ENCODE data around the gene RNASE8. TPM values are rescaled to one million over a fixed set of nuclear protein-coding genes. Genes with fewer than 3 reads are reported as not detected.
A peak's percentile ranks its signal among the peaks of the same experiment; 100 is the strongest.

Gene RNASE8
- total and polyA plus RNA-seq, 2 of the 4 experiments (the other 2 are of a cell fraction) = not detected

DNA sequence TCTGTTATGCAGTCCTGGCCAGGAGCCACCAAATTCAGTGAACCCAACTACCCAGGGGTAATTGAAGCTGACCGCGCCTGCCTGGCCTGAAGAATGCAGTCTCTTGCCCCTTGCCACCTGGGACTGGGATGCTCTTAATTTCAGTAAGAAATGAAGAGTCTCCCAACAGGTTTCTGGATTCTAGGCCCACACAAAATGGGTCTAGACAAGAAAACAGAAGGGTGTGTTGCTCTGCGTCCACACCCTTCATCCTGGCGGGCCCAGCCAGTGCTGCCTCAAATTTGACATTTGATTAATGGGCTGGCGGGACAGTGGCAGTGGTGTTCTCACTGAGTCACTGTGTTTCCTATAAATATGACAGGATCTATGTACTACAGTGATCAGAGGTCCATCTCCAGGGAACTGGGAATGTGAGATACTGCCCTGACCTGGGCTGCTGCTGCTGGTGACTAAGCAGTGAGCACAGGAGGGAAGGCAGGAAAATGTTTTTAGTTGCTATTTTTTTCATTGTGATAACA, 49.7 kb downstream of the RNASE8 start:
- Histone ChIP-seq H3K23ac (ENCODE audit: low read depth, low read length) (no peak overlapping the region), H2BK20ac (ENCODE audit: low read depth, low read length) (no peak overlapping the region), H2AK9ac (replicated peaks; ENCODE audit: low read depth, low read length, poor library complexity) (no peak overlapping the region), H3K4me3 (ENCODE audit: insufficient read depth, low read depth, low read length) (no peak overlapping the region), H2BK15ac (ENCODE audit: low read depth, low read length) (no peak overlapping the region), H3K9me1 (ENCODE audit: insufficient read depth, low read length) (no peaks in the 10 kb centered on the region; the same call in 1 of the 2 replicates), H3K9me3 (ENCODE audit: control insufficient read depth, insufficient read depth, low read length) (no peaks in the 10 kb centered on the region), H3K9ac (ENCODE audit: low read depth, low read length) (no peak overlapping the region), H3K79me1 (ENCODE audit: low read depth in 1 of 2, low read length in 2 of 2) (no peaks in the 10 kb centered on the region), H3K18ac (ENCODE audit: low read depth, low read length) (no peak overlapping the region), H4K91ac (ENCODE audit: insufficient read depth, low read depth, low read length) (no peak overlapping the region), H4K20me1 (ENCODE audit: insufficient read depth, low read length) (no peaks in the 10 kb centered on the region), H2BK120ac (ENCODE audit: low read depth, low read length) (no peak overlapping the region), H2BK5ac (ENCODE audit: low read depth, low read length, poor library complexity, severe bottlenecking) (no peak overlapping the region), H2AK5ac (ENCODE audit: low read depth, low read length) (no peak overlapping the region), H3K27ac (ENCODE audit: insufficient read depth, low read length) (no peak overlapping the region), H2AFZ (replicated peaks; ENCODE audit: low read length, poor library complexity) (peak overlapping the region; percentile 5), H3K4me2 (ENCODE audit: low read depth, low read length) (no peak overlapping the region), H3K4me1 (ENCODE audit: control insufficient read depth, insufficient read depth, low read length) (peaks cover 4% of the 10 kb centered on the region), H3K56ac (ENCODE audit: extremely low read depth, insufficient read depth, low read length) (no peak overlapping the region), H4K8ac (ENCODE audit: low read depth in 2 of 2, low read length in 2 of 2) (no peak overlapping the region), H3K27me3 (ENCODE audit: control insufficient read depth, insufficient read depth, low read length) (no peaks in the 10 kb centered on the region), H4K5ac (ENCODE audit: low read depth, low read length) (no peak overlapping the region), H3K4ac (ENCODE audit: low read depth, low read length) (no peak overlapping the region), H3K36me3 (ENCODE audit: control insufficient read depth, insufficient read depth, low read length) (no peaks in the 10 kb centered on the region), H3K14ac (replicated peaks; ENCODE audit: low read depth, low read length) (no peak overlapping the region)
- TF ChIP-seq RAD21 (IDR thresholded peaks at IDR 0.05; ENCODE audit: low read length) = no peak
- ChIA-PET CTCF (interaction anchor here (0.6 to 1.3 kb wide), 2 partner anchors 93 to 99 kb away, joined by 4 read pairs; no protein-coding TSS in a partner anchor), POLR2A (ENCODE audit: unreplicated experiment) (no interaction called here)
- dilution Hi-C loops (cut with HindIII; ENCODE audit: low sequenced_read_pairs, unreplicated experiment) (no loop called here), in situ Hi-C loops (cut with MboI; ENCODE audit: low sequenced_read_pairs) (no loop called here), intact Hi-C loops (cut with micrococcal nuclease) (loop anchor here (5.0 kb wide), 1 partner anchor 410 kb away; no protein-coding TSS in a partner anchor)
- BruUV-seq (replicated peaks) = no TSS peak
- no peak for ATAC-seq (ENCODE audit: low read depth)
- peak; percentile 48 for DNase-seq
- WGBS, 2 experiments (ENCODE audit: extremely low coverage in 2 of 2, insufficient read length in 1 of 2) = 60% methylated on average over 1 of the region's 5 CpGs; no CpG with 5 or more reads in 1 of the 2 experiments

Small RNA genes within 50 kb of the gene (microRNA-seq; reads per million reads assigned to microRNA genes)
- not detected for gene MIR6717 (ENCODE audit: unreplicated experiment)

Other genes starting within 250 kb of the RNASE8 start
- gene RNASE3, start 166.4 kb upstream of the RNASE8 start, total RNA-seq (2012; rRNA removed) = not detected in 2 replicates
- gene RNASE3, start 166.4 kb upstream of the RNASE8 start, polyA plus RNA-seq (2012; rRNA removed) = not detected in 2 replicates
- not detected in 2 replicates for gene RNASE2, start 102.3 kb upstream of the RNASE8 start, total RNA-seq (2012; rRNA removed)
- gene RNASE2, start 102.3 kb upstream of the RNASE8 start, polyA plus RNA-seq (2012; rRNA removed) = not detected in 2 replicates
- gene METTL17, start 67.8 kb upstream of the RNASE8 start, total RNA-seq (2012; rRNA removed) = 25.0 and 32.8 TPM in 2 replicates
- gene METTL17, start 67.8 kb upstream of the RNASE8 start, polyA plus RNA-seq (2012; rRNA removed) = 62.0 and 69.7 TPM in 2 replicates
- not detected in 2 replicates for gene SLC39A2, start 58.5 kb upstream of the RNASE8 start, total RNA-seq (2012; rRNA removed)
- gene SLC39A2, start 58.5 kb upstream of the RNASE8 start, polyA plus RNA-seq (2012; rRNA removed) = not detected in 2 replicates
- gene NDRG2, start 32.8 kb upstream of the RNASE8 start, total RNA-seq (2012; rRNA removed) = 0.36 and 0.56 TPM in 2 replicates
- gene NDRG2, start 32.8 kb upstream of the RNASE8 start, polyA plus RNA-seq (2012; rRNA removed) = 1.2 and 1.5 TPM in 2 replicates
- not detected in 2 replicates for gene TPPP2, start 27.6 kb upstream of the RNASE8 start, total RNA-seq (2012; rRNA removed)
- not detected in 2 replicates for gene TPPP2, start 27.6 kb upstream of the RNASE8 start, polyA plus RNA-seq (2012; rRNA removed)
- not detected in 2 replicates for gene RNASE13, start 23.0 kb upstream of the RNASE8 start, total RNA-seq (2012; rRNA removed)
- gene RNASE13, start 23.0 kb upstream of the RNASE8 start, polyA plus RNA-seq (2012; rRNA removed) = not detected in 2 replicates
- gene RNASE7, start 15.5 kb upstream of the RNASE8 start, total RNA-seq (2012; rRNA removed) = not detected in 2 replicates
- gene RNASE7, start 15.5 kb upstream of the RNASE8 start, polyA plus RNA-seq (2012; rRNA removed) = not detected in 2 replicates
- 16.1 and 18.1 TPM in 2 replicates for gene ARHGEF40, start 12.5 kb downstream of the RNASE8 start, total RNA-seq (2012; rRNA removed)
- gene ARHGEF40, start 12.5 kb downstream of the RNASE8 start, polyA plus RNA-seq (2012; rRNA removed) = 58.4 and 62.8 TPM in 2 replicates
- gene ZNF219, start 40.8 kb downstream of the RNASE8 start, total RNA-seq (2012; rRNA removed) = 0.83 and 0.90 TPM in 2 replicates
- 3.8 and 4.6 TPM in 2 replicates for gene ZNF219, start 40.8 kb downstream of the RNASE8 start, polyA plus RNA-seq (2012; rRNA removed)
- not detected in 2 replicates for gene TMEM253, start 43.2 kb downstream of the RNASE8 start, total RNA-seq (2012; rRNA removed)
- gene TMEM253, start 43.2 kb downstream of the RNASE8 start, polyA plus RNA-seq (2012; rRNA removed) = 0.07 TPM in 1 of 2 replicates, not detected in the other
- gene OR5AU1, start 98.2 kb downstream of the RNASE8 start, total RNA-seq (2012; rRNA removed) = not detected in 2 replicates
- gene OR5AU1, start 98.2 kb downstream of the RNASE8 start, polyA plus RNA-seq (2012; rRNA removed) = not detected in 2 replicates
- gene HNRNPC, start 211.6 kb downstream of the RNASE8 start, total RNA-seq (2012; rRNA removed) = 308 and 548 TPM in 2 replicates
- 366 and 615 TPM in 2 replicates for gene HNRNPC, start 211.6 kb downstream of the RNASE8 start, polyA plus RNA-seq (2012; rRNA removed)
- gene RPGRIP1, start 222.3 kb downstream of the RNASE8 start, total RNA-seq (2012; rRNA removed) = not detected in 2 replicates
- gene RPGRIP1, start 222.3 kb downstream of the RNASE8 start, polyA plus RNA-seq (2012; rRNA removed) = not detected in 2 replicates